GM21360 (cell line): ENCODE results near the gene DEFB108B.
A peak's percentile ranks its signal among the peaks of the same experiment; 100 is the strongest.
"Not testable (repeated sequence)": the region's sequence is repeated elsewhere in the genome, so short reads cannot be mapped to it uniquely, and the experiment has no call there.

Source experiments
- ATAC-seq: cut with Tn5 transposase; IDR thresholded peaks from one replicate; pipeline ENCODE4 v1.9.1; 2021; ENCODE audit warnings: mild to moderate bottlenecking, moderate library complexity; ENCODE audit not compliant: unreplicated experiment

The DEFB108B gene

GRCh38 chr11:71813481-71814355, 19.3 kb upstream of the DEFB108B start:
- not testable (repeated sequence) for ATAC-seq

- not testable (repeated sequence) for ATAC-seq
These were observed 11.5 kb upstream of the DEFB108B start for GRCh38 chr11:71821539-71821938.

GRCh38 chr11:71829247-71829646, 3.8 kb upstream of the DEFB108B start:
- not testable (repeated sequence) for ATAC-seq

- ATAC-seq = not testable (repeated sequence)
These were observed 3.3 kb upstream of the DEFB108B start for GRCh38 chr11:71829686-71830085.

- ATAC-seq = not testable (repeated sequence)
These were observed 9.7 kb downstream of the DEFB108B start for GRCh38 chr11:71842720-71843119.

GRCh38 chr11:71843355-71843754, 10.4 kb downstream of the DEFB108B start:
- ATAC-seq = not testable (repeated sequence)

GRCh38 chr11:71843858-71844257, 10.9 kb downstream of the DEFB108B start:
- ATAC-seq = no peak

- not testable (repeated sequence) for ATAC-seq
These were observed 20.9 kb downstream of the DEFB108B start for GRCh38 chr11:71853895-71854294.

GRCh38 chr11:71855880-71856279, 22.9 kb downstream of the DEFB108B start:
- ATAC-seq = not testable (repeated sequence)

- not testable (repeated sequence) for ATAC-seq
These were observed 27.8 kb downstream of the DEFB108B start for GRCh38 chr11:71860835-71861234.

GRCh38 chr11:71863978-71864627, 31.1 kb downstream of the DEFB108B start:
- peak; percentile 38 for ATAC-seq

GRCh38 chr11:71867209-71867608, 34.2 kb downstream of the DEFB108B start:
- ATAC-seq = not testable (repeated sequence)

- ATAC-seq = not testable (repeated sequence)
These were observed 36.9 kb downstream of the DEFB108B start for GRCh38 chr11:71869931-71870330.

- ATAC-seq = not testable (repeated sequence)
These were observed 37.7 kb downstream of the DEFB108B start for GRCh38 chr11:71870661-71871060.

GRCh38 chr11:71876262-71876661, 43.3 kb downstream of the DEFB108B start:
- not testable (repeated sequence) for ATAC-seq

- ATAC-seq = not testable (repeated sequence)
These were observed 45.1 kb downstream of the DEFB108B start, which contains the start of gene DEFB131B for GRCh38 chr11:71878059-71878458. Gene DEFB131B, plus strand, starts transcription at chr11:71878453. Its CDS starts 0 bp downstream, at chr11:71878453.

GRCh38 chr11:71885806-71886205, 52.8 kb downstream of the DEFB108B start:
- ATAC-seq = not testable (repeated sequence)
